ENCODE measurements around the gene SLC25A1. TPM values are rescaled to one million over a fixed set of nuclear protein-coding genes. Genes with fewer than 3 reads are reported as not detected.
"Not testable (repeated sequence)": the region's sequence is repeated elsewhere in the genome, so short reads cannot be mapped to it uniquely, and the experiment has no call there.

Gene SLC25A1
- total RNA-seq, 1 experiment from 2014 or later: 121 TPM

DNA sequence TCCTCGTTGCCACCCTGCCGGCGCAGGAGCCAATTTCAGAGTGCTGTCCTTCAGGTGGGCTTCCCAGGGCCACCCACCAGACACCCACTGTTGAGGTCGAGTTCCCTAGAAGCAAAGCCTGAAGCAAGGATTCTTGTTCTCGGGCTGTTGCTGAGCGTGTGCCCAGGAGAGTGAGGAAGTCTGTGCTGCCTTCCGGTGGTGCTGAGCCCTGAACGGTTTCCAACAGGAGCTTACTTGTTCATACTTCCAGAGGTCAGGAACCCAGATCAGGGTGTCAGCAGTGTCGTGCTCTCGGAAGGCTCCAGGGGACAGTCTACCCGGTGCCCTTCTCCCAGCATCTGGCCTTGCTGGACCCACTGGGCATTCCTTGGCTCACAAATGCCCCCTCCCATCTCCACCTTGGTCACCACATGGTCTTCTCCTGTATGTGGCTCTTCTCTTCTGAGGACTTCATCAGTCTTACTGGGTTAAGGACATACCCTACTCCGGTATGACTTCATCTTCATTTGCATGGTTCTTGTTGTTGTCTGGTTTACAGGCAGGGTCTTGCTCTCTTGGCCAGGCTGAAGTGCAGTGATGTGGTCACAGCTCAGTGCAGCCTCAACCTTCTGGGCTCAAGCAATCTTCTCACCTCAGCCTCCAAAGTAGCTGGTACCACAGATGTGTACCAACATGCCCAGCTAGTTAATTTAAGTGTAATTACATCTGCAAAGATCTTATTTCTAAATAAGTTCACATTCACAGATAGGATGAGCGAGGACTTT is 11.2 kb downstream of the SLC25A1 start:
- no peak for DNase-seq (ENCODE audit: low read depth)

DNA sequence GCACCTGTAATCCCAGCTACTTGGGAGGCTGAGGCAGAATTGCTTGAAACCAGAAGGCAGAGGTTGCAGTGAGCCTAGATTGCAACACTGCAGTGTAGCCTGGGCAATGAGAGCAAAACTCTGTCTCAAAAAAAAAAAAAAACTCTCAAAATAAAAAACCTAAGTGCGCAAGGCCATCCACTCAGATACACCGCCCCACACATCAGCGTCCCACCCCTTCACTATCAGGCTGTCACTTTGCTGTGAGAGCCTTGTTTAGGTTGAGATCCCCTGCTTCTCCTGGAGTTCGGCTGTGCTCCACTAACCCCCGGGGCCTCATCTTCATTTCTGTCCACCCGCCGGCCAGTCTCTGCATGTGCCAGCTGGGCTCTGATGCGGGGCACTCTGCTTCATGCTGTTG is 12.1 kb downstream of the SLC25A1 start:
- DNase-seq (ENCODE audit: low read depth): no peak

DNA sequence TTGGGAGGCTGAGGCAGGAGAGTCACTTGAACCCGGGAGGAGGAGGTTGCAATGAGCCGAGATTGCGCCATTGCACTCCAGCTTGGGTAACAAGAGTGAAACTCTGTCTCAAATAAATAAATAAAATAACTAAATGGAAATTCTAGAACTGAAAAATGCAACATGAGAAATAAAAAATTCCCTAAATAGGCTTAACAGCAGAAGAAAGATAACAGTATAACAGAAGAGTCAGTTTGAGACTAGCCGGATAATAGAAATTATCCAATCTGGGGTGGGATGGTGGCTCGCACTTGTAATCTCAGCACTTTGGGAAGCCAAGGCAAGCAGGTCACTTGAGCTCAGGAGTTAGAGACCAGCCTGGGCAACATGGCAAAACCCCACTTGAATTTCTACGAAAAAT is 14.1 kb downstream of the SLC25A1 start:
- DNase-seq (ENCODE audit: low read depth): no peak

DNA sequence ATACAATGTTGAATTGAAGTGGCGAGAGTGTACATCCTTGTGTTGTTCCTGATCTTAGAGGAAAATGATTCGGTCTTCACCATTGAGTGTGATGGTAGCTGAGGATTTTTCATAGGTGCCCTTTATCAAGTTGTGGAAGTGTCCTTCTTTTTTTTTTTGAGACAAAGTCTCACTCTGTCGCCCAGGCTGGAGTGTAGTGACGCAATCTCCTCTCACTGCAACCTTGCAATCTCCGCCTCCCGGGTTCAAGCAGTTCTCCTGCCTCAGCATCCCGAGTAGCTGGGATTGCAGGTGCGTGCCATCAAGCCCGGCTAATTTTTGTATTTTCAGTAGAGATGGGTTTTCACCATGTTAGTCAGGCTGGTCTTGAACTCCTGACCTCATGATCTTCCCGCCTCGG is 19.9 kb downstream of the SLC25A1 start:
- DNase-seq (ENCODE audit: low read depth): not testable (repeated sequence)

DNA sequence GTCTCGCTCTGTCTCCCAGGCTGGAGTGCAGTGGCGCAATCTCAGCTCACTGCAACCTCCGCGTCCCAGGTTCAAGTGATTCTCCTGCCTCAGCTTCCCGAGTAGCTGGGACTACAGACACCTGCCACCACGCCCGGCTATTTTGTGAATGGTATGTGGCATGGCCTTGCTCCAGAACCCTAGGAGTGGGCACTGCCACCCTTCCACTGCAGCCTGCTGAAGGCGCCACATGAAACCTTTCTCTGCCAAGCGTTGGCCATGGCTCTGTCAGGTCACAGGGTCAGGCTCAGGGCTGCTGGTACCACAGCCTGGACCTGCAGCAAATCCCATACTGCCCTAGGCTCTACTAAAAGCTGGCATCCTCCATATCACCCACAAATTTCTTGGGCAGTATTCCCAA is 22.4 kb downstream of the SLC25A1 start:
- not testable (repeated sequence) for DNase-seq (ENCODE audit: low read depth)

DNA sequence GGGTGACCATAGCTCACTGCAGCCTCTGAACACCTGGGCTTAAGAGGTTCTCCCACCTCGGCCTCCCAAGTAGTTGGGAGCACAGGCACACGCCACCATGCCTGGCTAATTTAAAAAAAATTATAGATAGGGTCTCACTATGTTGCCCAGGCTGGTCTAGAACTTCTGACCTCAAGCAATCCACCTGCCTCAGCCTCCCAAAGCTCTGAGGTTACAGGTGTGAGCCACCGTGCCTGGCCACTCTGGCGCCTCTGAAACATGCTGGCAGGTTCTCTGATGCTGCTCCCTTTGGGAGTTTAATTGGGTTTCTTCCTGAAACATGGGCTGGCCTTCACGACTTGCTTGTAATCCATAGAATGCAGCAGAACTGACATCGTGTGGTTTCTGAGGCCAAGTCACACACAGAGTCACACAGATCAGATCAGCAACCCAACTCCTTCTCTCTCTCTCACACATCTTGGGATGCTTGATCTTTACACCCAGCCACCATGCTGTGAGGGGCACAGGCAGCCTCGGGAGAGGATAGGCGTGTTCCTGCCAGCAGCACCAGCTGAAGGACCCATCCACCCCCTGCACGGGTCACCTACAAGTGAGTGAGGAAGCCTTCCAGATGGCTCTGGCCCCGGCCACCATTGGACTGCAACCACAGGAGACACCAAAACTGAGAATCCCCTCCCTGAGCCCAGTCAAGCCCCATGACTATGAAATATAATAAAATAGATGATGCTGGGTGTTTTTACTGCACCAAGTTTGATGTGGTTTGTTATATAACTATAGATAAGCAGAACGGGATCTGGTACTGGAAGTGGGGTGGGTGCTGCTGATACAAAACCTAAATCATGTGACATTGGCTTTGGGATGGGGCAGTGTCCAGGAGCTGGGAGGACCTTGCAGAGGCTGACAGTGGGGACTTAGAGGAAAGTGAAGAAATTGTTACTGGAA is 25.3 kb downstream of the SLC25A1 start:
- no peak for DNase-seq (ENCODE audit: low read depth)

DNA sequence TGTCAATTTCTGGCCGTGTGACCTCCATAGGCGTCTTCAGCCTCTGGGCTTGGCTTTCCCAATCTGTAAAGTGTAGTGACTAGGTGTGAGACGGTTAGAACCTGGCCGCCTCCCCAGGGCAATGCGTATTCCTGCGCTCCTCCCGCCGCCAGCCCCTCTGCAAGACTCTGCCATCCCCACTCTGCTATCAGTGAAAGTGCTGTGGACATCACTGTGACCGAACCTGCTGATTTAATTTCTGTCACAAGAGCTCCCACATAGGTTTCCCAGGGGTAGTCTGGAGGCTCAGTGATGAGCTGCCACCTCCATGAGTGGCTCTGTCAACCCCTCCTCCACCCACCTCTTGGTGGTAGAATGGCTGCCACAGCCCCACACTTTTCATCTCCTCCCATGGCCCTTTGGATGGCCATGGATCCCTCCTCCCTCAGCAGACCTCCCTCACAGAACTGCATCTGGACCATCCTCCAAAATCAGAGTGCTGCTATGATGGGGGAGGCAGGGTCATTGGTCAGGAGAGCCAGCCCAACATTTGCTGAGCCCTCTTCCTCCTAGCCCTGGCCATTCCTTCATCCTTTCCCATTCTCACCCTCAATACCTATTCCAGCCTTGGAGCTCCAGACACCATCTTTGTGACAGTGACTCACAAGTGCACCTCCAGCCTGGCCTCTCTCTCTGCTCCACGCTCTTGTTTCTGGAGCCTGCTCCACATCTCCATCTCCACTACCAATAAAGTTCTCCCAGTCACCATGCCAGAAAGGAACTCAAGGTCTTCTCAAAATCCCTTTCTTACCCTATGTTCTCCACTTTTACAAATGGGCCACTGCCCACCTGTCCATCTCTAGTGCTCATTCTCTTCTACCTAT is 27.0 kb downstream of the SLC25A1 start:
- DNase-seq (ENCODE audit: low read depth): no peak

DNA sequence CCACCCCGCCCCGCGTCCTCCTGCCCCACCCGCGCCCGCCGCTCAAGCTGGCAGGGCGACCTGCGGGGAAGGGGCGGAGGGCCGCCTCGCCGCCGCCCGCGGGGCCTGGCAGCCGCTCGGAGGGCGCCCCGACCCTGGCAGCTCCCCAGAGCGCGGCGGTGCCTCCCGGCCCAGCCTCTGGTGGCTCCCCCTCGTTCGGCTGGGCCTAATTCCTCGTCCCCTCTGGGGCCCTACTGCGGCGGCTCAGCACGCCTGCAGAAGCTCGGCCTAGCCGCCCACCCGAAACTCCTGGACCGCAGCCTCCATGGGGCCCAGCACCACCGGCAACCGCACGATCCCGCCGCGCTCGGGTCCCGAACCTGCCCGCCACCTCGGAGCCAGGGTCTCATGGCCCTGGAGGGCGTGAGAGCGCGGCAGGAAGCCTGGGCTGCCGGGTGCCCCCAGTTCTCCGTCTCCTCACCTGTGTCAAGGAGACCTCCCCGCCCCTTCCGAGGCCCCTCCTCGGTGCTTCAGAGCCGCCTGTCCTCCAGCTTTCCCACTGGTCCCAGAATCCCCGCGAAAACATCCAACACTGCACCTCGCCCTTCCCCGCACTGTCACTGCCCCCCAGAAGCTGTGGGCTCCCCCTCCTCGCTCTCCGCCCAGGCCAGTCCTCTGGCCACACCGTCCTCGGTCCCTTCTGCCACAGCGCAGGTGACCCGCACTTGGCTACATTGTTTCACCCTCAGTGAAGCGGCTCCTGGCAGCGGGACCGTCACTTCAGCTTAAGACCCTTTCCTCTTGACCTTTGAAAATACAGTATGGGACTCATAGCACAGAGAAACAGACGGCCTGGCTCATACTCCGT is 27.8 kb downstream of the SLC25A1 start:
- DNase-seq (ENCODE audit: low read depth): no peak

DNA sequence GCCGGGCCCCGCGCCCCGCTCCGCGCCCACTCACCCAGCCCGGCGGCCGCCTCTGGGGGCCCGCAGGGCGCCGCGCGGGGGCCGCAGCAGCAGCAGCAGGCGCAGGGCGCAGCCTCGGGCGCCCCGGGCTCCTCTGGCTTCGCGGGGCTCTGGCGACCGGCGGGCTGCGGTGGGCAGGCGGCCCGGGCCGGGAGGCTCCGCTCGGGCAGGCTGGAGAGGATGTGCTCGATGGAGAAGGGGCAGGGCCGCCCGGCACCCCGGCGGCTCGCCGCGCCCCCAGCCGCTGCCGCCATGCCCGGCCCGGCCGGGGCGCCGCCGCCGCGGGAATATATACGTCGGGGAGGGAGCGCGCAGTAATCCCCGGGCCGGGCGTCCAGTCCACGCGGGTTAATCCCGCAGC is 28.5 kb downstream of the SLC25A1 start, which contains the start of gene GSC2:
GSC2 (minus strand) TSS at position 302 of the 400 bp plus-strand sequence; CDS start at position 293, 9 bp downstream.
- DNase-seq (ENCODE audit: low read depth): no peak

DNA sequence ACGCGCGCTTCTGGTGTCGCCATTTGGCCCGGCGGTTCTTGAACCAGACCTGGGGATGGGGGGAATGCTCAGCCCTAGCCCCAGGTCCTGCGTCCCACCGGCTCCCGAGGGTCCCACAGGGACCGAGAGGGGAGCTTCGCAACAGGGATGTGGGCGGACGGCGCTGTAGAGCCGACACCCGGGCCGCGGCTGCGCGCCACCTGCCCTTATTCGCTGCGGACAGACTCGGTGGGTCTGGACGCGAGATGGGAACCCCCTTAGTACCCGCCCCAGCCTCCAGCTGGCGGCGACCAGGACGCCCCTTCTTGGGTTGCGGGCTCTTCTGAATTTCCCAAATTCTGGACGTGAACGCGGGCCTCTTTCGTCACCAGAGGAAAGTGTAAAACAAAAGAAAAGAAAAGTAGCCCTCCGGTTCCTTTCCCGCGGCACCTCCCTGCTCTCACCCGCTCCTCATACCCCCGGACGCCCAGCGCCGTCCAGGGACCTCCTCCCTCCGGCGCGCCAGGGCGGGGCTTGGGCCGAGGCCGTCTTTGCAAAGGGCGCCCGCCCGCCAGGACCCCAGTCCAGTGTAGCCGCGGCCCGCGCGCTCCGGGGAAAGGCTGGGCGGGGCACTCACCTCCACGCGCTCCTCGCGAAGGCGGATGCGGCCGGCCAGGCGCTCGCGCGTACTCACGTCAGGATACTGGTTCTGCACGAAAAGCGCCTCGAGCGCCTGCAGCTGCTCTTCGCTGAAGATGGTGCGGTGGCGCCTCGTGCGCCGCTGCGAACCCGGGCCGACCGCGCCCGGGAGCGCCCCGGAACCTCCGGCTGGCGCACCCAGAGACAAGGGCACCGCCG is 29.3 kb downstream of the SLC25A1 start:
- DNase-seq (ENCODE audit: low read depth): no peak

DNA sequence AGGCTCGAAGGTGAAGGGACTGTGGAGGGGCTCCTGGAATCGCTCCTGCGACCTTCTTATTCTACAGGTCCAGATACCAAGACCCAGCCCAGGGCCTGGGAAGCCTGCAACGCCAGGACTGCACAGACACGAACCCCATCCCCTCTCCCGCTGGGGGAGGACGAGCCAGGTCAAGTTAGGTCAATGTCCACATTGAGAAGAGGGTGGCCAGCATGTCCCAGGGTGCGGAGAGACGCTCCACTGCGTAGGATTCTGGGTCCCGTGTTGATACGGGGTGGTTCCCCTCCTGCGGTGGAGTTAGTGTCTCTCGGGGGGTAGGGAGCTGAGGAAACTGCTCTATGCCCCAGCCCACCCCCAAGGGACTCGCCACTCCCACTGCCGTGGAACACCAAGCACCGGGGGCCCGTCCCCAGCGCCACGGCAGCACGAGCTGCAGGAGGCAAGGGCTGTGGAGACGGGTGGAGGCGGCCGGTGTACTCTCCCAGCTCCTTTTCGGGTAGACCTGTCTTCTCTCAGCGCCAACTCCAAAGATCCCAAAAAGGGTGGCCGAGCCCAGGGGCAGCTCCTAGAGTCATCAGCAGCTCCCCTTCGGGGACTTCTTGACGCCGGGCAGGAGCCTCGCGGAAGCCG is 30.0 kb downstream of the SLC25A1 start:
- no peak for DNase-seq (ENCODE audit: low read depth)

DNA sequence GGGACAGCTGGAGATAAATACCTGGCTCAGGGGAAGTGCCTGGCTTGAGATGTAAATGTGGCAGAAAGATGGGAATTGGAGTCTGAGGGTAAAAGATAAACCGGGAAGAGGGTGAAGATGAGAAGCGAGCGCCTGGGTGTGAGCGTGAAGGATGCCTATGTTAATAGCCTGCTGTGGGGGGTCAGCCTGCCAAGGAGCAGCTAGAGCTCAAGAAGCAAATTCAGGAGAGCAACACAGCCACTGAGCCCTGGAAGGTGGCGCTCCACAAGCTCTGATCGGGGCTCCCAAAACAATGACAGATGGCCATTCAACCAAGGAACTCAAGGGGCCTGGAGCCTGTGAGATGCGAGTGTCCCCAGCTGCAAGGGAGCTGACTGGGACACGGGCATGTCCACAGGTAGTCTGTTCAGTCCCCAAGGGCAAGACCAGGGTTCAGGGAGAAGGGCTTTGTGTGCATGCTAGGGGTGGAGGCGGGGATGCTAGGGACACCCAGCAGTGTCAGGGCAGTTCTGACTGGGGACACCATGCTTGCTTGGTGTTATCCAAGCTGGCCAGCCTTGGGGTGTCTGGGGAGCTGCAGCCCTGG is 31.2 kb downstream of the SLC25A1 start:
- no peak for DNase-seq (ENCODE audit: low read depth)

DNA sequence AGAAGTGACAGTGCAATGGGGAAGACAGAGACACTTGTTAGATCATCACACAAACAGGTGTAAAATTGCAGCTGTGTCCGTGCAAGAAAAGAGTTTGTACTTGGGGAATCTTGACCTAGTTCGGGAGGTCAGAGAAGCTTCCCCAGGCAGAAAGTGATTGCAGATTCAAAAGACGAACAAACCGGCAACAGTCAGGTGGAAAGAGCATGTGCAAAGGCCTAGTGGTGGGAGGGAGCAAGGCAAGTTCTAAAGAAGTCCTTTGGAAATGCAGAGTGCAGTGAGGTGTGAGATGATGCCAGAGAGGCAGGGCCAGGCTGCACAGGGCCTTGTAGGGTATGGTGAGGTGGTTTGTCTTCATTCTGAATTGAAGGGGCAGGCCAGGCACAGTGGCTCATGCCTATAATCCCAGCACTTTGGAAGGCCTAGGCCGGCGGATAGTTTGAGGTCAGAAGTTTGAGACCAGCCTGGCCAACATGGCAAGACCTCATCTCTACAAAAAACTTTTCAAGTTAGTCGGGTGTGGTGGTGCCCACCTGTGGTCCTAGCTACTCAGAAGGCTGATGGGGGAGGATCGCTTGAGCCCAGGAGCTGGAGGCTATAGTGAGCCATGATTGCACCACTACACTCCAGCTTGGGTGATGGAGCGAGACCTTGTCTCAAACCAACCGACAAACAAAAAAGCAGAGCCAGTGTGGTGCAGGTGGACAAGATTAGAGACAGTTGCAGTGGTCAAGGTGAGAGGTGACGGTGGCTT is 32.1 kb downstream of the SLC25A1 start:
- no peak for DNase-seq (ENCODE audit: low read depth)

DNA sequence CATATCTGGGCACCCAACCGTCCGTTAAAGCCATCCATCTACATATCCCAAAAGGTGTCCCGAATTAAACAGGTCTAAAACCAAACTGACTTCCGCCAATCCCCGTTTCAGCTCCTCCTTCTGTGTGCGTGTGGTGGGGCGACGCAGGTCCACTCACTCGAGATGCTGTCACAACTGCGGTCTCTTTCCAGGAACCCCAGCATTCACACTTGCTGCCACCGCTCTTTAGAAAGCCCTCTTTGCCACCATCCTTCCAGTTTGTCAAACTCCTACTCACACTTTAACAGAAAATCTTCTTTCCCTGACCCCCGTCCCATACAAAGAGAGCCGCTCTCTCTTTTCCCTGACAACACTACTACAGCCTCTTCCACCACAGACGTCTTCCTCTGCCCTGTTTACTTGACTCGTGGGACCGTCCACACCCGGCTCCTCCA is 34.6 kb downstream of the SLC25A1 start:
- DNase-seq (ENCODE audit: low read depth): peak; percentile 16

DNA sequence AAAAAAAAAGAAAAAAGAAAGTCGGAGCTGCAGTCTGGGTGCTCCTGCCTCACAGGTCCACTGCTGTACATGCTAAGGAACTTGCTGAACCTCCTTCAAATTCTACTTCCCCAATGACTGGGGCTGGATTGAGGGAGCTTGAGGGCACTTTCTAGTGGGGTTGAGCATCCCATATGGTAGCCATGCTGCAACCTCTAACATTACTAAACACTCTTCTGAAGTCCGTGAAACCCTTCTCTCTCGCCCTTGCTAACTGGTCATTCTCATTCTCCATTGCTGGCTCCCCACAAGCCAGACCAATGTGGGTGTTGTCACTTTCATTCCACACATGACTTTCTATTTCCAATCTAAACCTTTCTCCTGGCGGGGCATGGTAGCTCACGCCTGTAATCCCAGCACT is 35.3 kb downstream of the SLC25A1 start:
- DNase-seq (ENCODE audit: low read depth): no peak

DNA sequence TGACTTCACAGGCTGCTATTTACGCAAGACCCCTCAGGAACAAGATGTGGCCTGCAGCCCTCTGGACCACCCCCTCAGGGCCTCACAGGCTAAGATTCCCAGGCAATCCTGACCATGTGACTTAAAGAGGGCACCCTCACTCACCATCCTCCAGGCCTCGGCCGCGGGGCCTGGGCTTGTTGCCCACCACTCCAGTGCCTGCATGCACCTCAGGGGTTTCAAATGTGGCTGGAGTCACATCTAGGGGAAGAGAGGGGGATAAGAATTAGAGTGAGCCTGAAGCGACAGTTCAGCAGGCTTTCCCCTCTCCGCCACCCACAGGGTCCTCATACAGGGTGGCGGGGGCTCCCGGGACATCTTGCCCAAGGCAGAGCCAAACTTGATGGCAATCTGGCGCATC is 36.1 kb downstream of the SLC25A1 start:
- no peak for DNase-seq (ENCODE audit: low read depth)

DNA sequence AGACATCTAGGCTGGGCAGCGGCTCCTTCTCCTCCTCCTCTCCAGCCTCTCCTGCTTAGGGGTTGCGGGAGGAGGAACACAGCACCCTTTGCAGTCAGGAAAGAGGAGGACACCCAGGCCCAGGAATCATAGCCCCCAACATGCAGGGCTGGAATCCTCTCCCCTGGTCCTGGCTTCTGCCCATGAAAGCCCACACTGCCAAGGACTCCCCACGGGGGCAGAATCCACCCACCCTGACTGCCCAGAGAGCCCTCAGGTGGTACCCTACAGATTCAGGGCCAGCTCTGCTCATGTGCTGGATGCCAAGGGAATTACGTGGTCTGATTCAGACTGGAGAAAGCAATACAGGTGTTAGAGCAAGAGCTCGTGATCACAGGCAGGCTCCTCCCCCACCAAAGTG is 38.6 kb downstream of the SLC25A1 start:
- no peak for DNase-seq (ENCODE audit: low read depth)

DNA sequence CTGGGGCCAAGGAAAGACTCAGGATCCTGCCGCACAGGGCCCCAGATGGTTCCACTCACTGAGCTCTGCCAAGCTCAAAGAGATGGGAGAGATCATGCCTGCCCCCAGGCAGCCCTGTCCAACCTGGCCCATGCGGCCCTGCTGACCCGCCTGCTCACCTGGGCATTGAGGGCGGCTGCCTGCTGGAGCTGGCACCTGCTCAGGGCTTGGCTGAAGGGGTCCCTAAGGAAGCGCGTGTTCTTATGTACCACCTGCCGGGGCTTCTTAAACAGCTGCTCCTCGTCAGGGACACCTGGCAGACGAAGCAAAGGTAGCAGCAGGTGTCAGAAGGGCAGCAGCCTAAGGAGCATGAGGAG is 39.6 kb downstream of the SLC25A1 start:
- no peak for DNase-seq (ENCODE audit: low read depth)

Measured in M059J (cell line).